IMR-90 (cell line): Measurements from ENCODE around the gene PINK1. TPM values are rescaled to one million over a fixed set of nuclear protein-coding genes. Genes with fewer than 3 reads are reported as not detected.

Source experiments
- ATAC-seq: fragments of 200-7000 bp; cut with Tn5 transposase; 2 replicates; pipeline ENCODE4 v1.9.1; 2020; ENCODE audit warnings: low read depth, mild to moderate bottlenecking, moderate library complexity
- BruUV-seq: library from RNA; stranded (reverse); fragments of 400-500 nt; replicated peaks from 2 replicates; lab custom pipeline; 2021; lab: Mats Ljungman, UMichigan
- CTCF ChIA-PET: fragments of 300-600 bp; formaldehyde crosslinking; extraction: SDS; loops from one replicate; lab custom pipeline; 2021; ENCODE audit warnings: antibody characterized with exemption; lab: Yijun Ruan, JAX
- POLR2A ChIA-PET: fragments of 300-600 bp; sonication (Branson Sonifier 250); formaldehyde crosslinking; loops from one replicate; lab custom pipeline; 2022; ENCODE audit warnings: antibody characterized with exemption; ENCODE audit not compliant: unreplicated experiment; lab: Charles Lee
- DNase-seq: peaks from one replicate; pipeline ENCODE4 v3.0.0; 2013
- H2AFZ ChIP-seq: replicated peaks from 2 replicates; pipeline ENCODE3; 2013; ENCODE audit warnings: low read length, mild to moderate bottlenecking; ENCODE audit not compliant: poor library complexity
- H2AK5ac ChIP-seq: 2 replicates; pipeline ENCODE4 v1.6.1; 2013; ENCODE audit warnings: low read depth, low read length, inconsistent platforms
- H2AK9ac ChIP-seq: replicated peaks from 2 replicates; pipeline ENCODE3; 2013; ENCODE audit warnings: mild to moderate bottlenecking, low read depth, low read length, moderate library complexity; ENCODE audit not compliant: poor library complexity
- H2BK120ac ChIP-seq: 2 replicates; pipeline ENCODE4 v1.6.1; 2013; ENCODE audit warnings: low read depth, low read length, inconsistent platforms
- H2BK15ac ChIP-seq: 3 replicates; pipeline ENCODE4 v1.6.1; 2013; ENCODE audit warnings: low read depth, low read length, inconsistent platforms
- H2BK20ac ChIP-seq: 2 replicates; pipeline ENCODE4 v1.6.1; 2013; ENCODE audit warnings: low read depth, mild to moderate bottlenecking, inconsistent platforms, low read length, moderate library complexity
- H2BK5ac ChIP-seq: 2 replicates; pipeline ENCODE4 v1.6.1; 2013; ENCODE audit warnings: mild to moderate bottlenecking, low read depth, low read length, inconsistent platforms; ENCODE audit not compliant: poor library complexity, severe bottlenecking
- H3K14ac ChIP-seq: replicated peaks from 2 replicates; pipeline ENCODE4 v1.6.1; 2013; ENCODE audit warnings: low read depth, low read length, inconsistent platforms
- H3K18ac ChIP-seq: 2 replicates; pipeline ENCODE4 v1.6.1; 2013; ENCODE audit warnings: low read depth, low read length, control low read depth
- H3K23ac ChIP-seq: 2 replicates; pipeline ENCODE4 v1.6.1; 2013; ENCODE audit warnings: low read depth, low read length, inconsistent platforms
- H3K27ac ChIP-seq: 2 replicates; pipeline ENCODE4 v1.5.1; 2013; ENCODE audit warnings: mild to moderate bottlenecking, control low read depth, low read length; ENCODE audit not compliant: insufficient read depth
- H3K27me3 ChIP-seq: 2 replicates; pipeline ENCODE4 v1.6.1; 2013; ENCODE audit warnings: low read length; ENCODE audit not compliant: control insufficient read depth, insufficient read depth
- H3K36me3 ChIP-seq: 2 replicates; pipeline ENCODE4 v1.6.1; 2013; ENCODE audit warnings: low read length, mixed read lengths; ENCODE audit not compliant: control insufficient read depth, insufficient read depth
- H3K4ac ChIP-seq: 2 replicates; pipeline ENCODE4 v1.6.1; 2013; ENCODE audit warnings: low read depth, low read length, inconsistent platforms
- H3K4me1 ChIP-seq: 2 replicates; pipeline ENCODE4 v1.6.1; 2013; ENCODE audit warnings: low read length, mixed read lengths; ENCODE audit not compliant: control insufficient read depth, insufficient read depth
- H3K4me2 ChIP-seq: 2 replicates; pipeline ENCODE4 v1.6.1; 2013; ENCODE audit warnings: low read depth, mild to moderate bottlenecking, control low read depth, low read length, moderate library complexity
- H3K4me3 ChIP-seq: 2 replicates; pipeline ENCODE4 v1.5.1; 2013; ENCODE audit warnings: low read depth, mild to moderate bottlenecking, control low read depth, low read length, moderate library complexity; ENCODE audit not compliant: insufficient read depth
- H3K56ac ChIP-seq: 2 replicates; pipeline ENCODE4 v1.6.1; 2013; ENCODE audit warnings: low read length, inconsistent platforms; ENCODE audit not compliant: insufficient read depth; ENCODE audit errors: extremely low read depth
- H3K79me1 ChIP-seq, 2 experiments: 2 replicates each; pipeline ENCODE4 v1.6.1; 2013; ENCODE audit warnings: low read length in 2 of 2, inconsistent platforms in 1 of 2, low read depth in 1 of 2
- H3K9ac ChIP-seq: 2 replicates; pipeline ENCODE4 v1.6.1; 2013; ENCODE audit warnings: low read depth, low read length, control low read depth
- H3K9me1 ChIP-seq: 2 replicates; pipeline ENCODE4 v1.6.1; 2013; ENCODE audit warnings: low read length, inconsistent platforms; ENCODE audit not compliant: insufficient read depth
- H3K9me3 ChIP-seq: 2 replicates; pipeline ENCODE4 v1.6.1; 2013; ENCODE audit warnings: low read length; ENCODE audit not compliant: control insufficient read depth, insufficient read depth
- H4K20me1 ChIP-seq: 2 replicates; pipeline ENCODE4 v1.6.1; 2013; ENCODE audit warnings: low read length, inconsistent platforms; ENCODE audit not compliant: insufficient read depth
- H4K5ac ChIP-seq: 2 replicates; pipeline ENCODE4 v1.6.1; 2013; ENCODE audit warnings: mild to moderate bottlenecking, low read depth, low read length, control low read depth
- H4K8ac ChIP-seq, 2 experiments: 2 replicates each; pipeline ENCODE4 v1.6.1; 2013; ENCODE audit warnings: low read depth in 2 of 2, low read length in 2 of 2, control low read depth in 1 of 2, inconsistent platforms in 1 of 2
- H4K91ac ChIP-seq: 2 replicates; pipeline ENCODE4 v1.6.1; 2013; ENCODE audit warnings: low read depth, low read length, inconsistent platforms; ENCODE audit not compliant: insufficient read depth
- BHLHE40 ChIP-seq: fragments of 150-350 bp; IDR thresholded peaks from 2 replicates; pipeline ENCODE4 v1.6.1; 2016; ENCODE audit warnings: mild to moderate bottlenecking, low read depth, low read length
- CEBPB ChIP-seq: IDR thresholded peaks from 2 replicates; pipeline ENCODE4 v1.6.1; 2012; ENCODE audit warnings: low read depth, low read length, improper control_type of control experiment
- CHD1 ChIP-seq: IDR thresholded peaks from 2 replicates; pipeline ENCODE4 v1.6.1; 2012; ENCODE audit warnings: low read depth, low read length, improper control_type of control experiment
- CTCF ChIP-seq: conservative IDR thresholded peaks from 2 replicates; pipeline ENCODE4 v1.5.1; 2012; ENCODE audit warnings: mild to moderate bottlenecking, low read depth, low read length, improper control_type of control experiment
- FOS ChIP-seq: fragments of 150-350 bp; IDR thresholded peaks from 2 replicates; pipeline ENCODE4 v1.6.1; 2016; ENCODE audit warnings: low read depth, low read length
- MAFK ChIP-seq: IDR thresholded peaks from 2 replicates; pipeline ENCODE4 v1.6.1; 2012; ENCODE audit warnings: low read depth, low read length, improper control_type of control experiment
- MAZ ChIP-seq: IDR thresholded peaks from 2 replicates; pipeline ENCODE4 v1.6.1; 2012; ENCODE audit warnings: low read depth, mild to moderate bottlenecking, low read length, improper control_type of control experiment, moderate library complexity, borderline replicate concordance
- MXI1 ChIP-seq: IDR thresholded peaks from 2 replicates; pipeline ENCODE4 v1.6.1; 2012; ENCODE audit warnings: low read depth, mild to moderate bottlenecking, low read length, moderate library complexity, borderline replicate concordance
- NFE2L2 ChIP-seq: fragments of 150-350 bp; IDR thresholded peaks from 2 replicates; pipeline ENCODE4 v1.6.1; 2016; ENCODE audit warnings: low read depth, mild to moderate bottlenecking, low read length
- POLR2A ChIP-seq: IDR thresholded peaks from 2 replicates; pipeline ENCODE4 v1.6.1; 2012; ENCODE audit warnings: mild to moderate bottlenecking, low read depth, low read length
- RAD21 ChIP-seq: IDR thresholded peaks from 2 replicates; pipeline ENCODE4 v1.6.1; 2012; ENCODE audit warnings: low read length, improper control_type of control experiment
- RCOR1 ChIP-seq: IDR thresholded peaks from 2 replicates; pipeline ENCODE4 v1.6.1; 2012; ENCODE audit warnings: mild to moderate bottlenecking, low read length, improper control_type of control experiment; ENCODE audit not compliant: insufficient replicate concordance
- RFX5 ChIP-seq: IDR thresholded peaks from 2 replicates; pipeline ENCODE4 v1.8.0; 2012; ENCODE audit warnings: low read depth, mild to moderate bottlenecking, low read length, moderate library complexity
- SMC3 ChIP-seq: fragments of 150-350 bp; IDR thresholded peaks from 2 replicates; pipeline ENCODE4 v1.6.1; 2016; ENCODE audit warnings: low read depth, mild to moderate bottlenecking, antibody characterized with exemption, low read length, moderate library complexity
- WGBS, 2 experiments: methylation state at CpG; one replicate each; pipeline versions ENCODE4 v1.1.5 to v1.1.7; 2013; ENCODE audit warnings: missing lambda C conversion rate in 2 of 2; ENCODE audit not compliant: insufficient read length in 1 of 2; ENCODE audit errors: extremely low coverage in 2 of 2; 5-methylcytosine and 5-hydroxymethylcytosine counted together
- dilution Hi-C: fragments of 300-500 bp; cut with HindIII; formaldehyde crosslinking; loops from one replicate; pipeline ENCODE4 v1.14.3; 2018; ENCODE audit warnings: low sequenced_read_pairs; ENCODE audit not compliant: unreplicated experiment
- in situ Hi-C: fragments of 300-500 bp; cut with MboI; formaldehyde crosslinking; loops from 3 replicates; pipeline ENCODE4 v1.14.3; 2019; ENCODE audit warnings: low sequenced_read_pairs, inconsistent platforms, mixed read lengths
- intact Hi-C: fragments of 100-400 bp; cut with micrococcal nuclease; formaldehyde crosslinking; loops from 2 replicates; pipeline ENCODE4 v1.10.0; 2022
- polyA plus RNA-seq, 3 experiments: library from polyadenylated mRNA; depleted of rRNA; stranded (reverse); fragments of >200 nt; gene quantifications; 2 replicates each; pipeline ENCODE4 v1.2.3, GENCODE V29; 2012; ENCODE audit warnings: low replicate concordance in 1 of 3
- total RNA-seq: library from RNA; depleted of rRNA; stranded (reverse); fragments of >200 nt; gene quantifications from 2 replicates; pipeline ENCODE4 v1.2.3, GENCODE V29; 2012
- TF ChIP-seq, protein P1 (sequence below): fragments of 150-350 bp; IDR thresholded peaks from 2 replicates; pipeline ENCODE4 v1.6.1; 2016; ENCODE audit warnings: low read depth, mild to moderate bottlenecking, low read length, moderate library complexity, borderline replicate concordance

The PINK1 gene
- total and polyA plus RNA-seq, 2 of the 4 experiments (the other 2 are of a cell fraction) = 52.9 to 55.2 TPM

DNA sequence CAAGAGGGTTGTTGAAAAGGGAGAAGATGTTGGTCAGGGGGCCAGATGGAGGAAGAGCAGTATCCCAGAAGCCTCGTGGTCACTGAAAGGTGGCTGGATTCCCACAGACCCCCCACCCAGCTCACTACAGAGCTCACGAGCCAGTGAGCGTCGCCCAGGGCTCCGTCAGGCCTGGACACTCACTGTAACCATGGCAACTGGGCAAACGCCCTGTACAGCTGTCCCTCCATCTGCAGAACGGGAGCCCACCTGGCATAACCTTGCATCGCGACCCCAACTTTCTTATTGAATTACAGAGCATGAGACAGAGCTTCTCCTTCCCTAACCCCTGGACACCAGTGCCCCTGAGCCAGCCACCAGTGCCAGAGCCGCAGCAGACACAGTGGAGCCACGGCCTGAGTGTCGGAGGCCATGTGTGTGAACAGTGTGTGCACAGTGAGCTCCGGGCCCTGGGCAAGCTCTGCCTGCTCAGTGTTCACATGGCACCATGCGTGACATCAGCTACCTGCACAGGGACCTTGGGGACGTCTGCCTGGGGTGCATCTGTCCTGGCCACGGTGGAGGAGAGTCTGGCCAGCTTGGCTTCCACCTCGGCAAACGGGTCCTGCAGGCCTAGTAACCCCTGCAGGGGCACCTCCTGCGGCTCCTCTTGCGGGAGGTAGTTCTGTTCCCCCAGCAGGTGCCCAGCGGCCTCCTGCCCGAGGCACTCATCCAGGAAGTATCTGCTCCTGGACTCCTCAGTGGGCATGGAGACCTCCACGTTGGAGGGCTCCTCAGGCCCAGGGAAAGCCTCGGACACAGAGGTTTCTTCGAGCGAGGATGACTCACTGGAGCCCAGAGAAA is 53.8 kb downstream of the PINK1 start:
- Histone ChIP-seq H2BK20ac (no peak overlapping the region), H3K18ac (no peak overlapping the region), H3K27ac (no peak overlapping the region), H3K4me1 (no peaks in the 10 kb centered on the region), H3K4me3 (no peak overlapping the region), H3K56ac (no peak overlapping the region), H4K5ac (no peak overlapping the region), H3K23ac (no peak overlapping the region), H3K4me2 (no peak overlapping the region), H2BK15ac (no peak overlapping the region), H2BK120ac (no peak overlapping the region), H3K36me3 (peaks cover 6% of the 10 kb centered on the region), H4K8ac (no peak overlapping the region), H3K14ac (no peak overlapping the region), H3K9me1 (no peaks in the 10 kb centered on the region), H3K27me3 (no peaks in the 10 kb centered on the region), H2BK5ac (no peak overlapping the region), H2AK5ac (no peak overlapping the region), H3K9ac (no peak overlapping the region), H3K4ac (no peak overlapping the region), H4K20me1 (no peaks in the 10 kb centered on the region), H3K9me3 (no peaks in the 10 kb centered on the region), H3K79me1 (peaks cover 0 to 3% of the 10 kb centered on the region in 2 experiments; a peak in 1 of 4 replicates), H2AK9ac (no peak overlapping the region), H4K91ac (no peak overlapping the region), H2AFZ (no peak overlapping the region)
- 87% methylated on average over 10 of the region's 26 CpGs; no CpG with 5 or more reads in 1 of the 2 experiments for WGBS, 2 experiments
- in situ Hi-C loops (loop anchor here (25.0 kb wide), 1 partner anchor 675 kb away; no protein-coding TSS in a partner anchor), intact Hi-C loops (no loop called here), dilution Hi-C loops (no loop called here)
- TF ChIP-seq CHD1 (no peak), CTCF (no peak), NFE2L2 (no peak), MXI1 (no peak), POLR2A (no peak), RFX5 (no peak), FOS (no peak), SMC3 (no peak), BHLHE40 (no peak), CEBPB (no peak), MAFK (no peak), MAZ (no peak), RAD21 (no peak), RCOR1 (no peak)
- TF ChIP-seq, protein P1, sequence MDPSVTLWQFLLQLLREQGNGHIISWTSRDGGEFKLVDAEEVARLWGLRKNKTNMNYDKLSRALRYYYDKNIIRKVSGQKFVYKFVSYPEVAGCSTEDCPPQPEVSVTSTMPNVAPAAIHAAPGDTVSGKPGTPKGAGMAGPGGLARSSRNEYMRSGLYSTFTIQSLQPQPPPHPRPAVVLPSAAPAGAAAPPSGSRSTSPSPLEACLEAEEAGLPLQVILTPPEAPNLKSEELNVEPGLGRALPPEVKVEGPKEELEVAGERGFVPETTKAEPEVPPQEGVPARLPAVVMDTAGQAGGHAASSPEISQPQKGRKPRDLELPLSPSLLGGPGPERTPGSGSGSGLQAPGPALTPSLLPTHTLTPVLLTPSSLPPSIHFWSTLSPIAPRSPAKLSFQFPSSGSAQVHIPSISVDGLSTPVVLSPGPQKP = no peak
- ChIA-PET CTCF (interaction anchor here (1.0 kb wide), 1 partner anchor 10 kb away, joined by 3 read pairs; no protein-coding TSS in a partner anchor), POLR2A (no interaction called here)
- DNase-seq = no peak
- no TSS peak for BruUV-seq
- no peak for ATAC-seq
